Hepatocyte (in vitro differentiated cells): Measurements from ENCODE around the gene OR13C5.

Experiments used
- CTCF ChIP-seq: fragments of 200-600 bp; sonication (generic); IDR thresholded peaks from 2 replicates; pipeline ENCODE4 v1.5.1; 2016; ENCODE audit warnings: antibody characterized with exemption, mild to moderate bottlenecking; ENCODE audit not compliant: poor library complexity
- EZH2 ChIP-seq: fragments of 200-600 bp; sonication (generic); IDR thresholded peaks from 2 replicates; pipeline ENCODE4 v1.6.1; 2016; ENCODE audit warnings: antibody characterized with exemption, mild to moderate bottlenecking, borderline replicate concordance
- EZH2phosphoT487 ChIP-seq: fragments of 200-600 bp; sonication (generic); IDR thresholded peaks from one replicate; pipeline ENCODE4 v1.6.1; 2018; ENCODE audit warnings: antibody characterized with exemption, mild to moderate bottlenecking, low read depth, moderate library complexity; ENCODE audit not compliant: unreplicated experiment, severe bottlenecking

DNA sequence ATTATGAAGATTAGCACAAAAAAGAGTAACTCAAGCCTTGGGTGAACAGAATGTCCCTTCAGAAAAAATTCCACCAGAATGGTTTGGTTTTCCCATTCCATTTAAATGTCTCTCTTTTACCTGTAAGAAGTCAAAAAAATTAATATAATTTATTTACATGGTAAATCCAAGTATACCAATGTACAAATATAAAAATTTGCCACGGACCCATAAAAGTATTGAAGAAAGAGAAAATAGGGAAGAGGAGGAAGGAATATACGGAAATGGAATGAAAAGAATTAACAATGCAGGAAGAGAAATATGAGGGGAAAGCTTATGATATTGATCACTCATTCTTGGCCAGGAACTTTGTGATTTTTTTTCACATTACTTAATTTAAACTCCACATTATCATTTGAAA, 18.9 kb upstream of the OR13C5 start, which contains the start of gene OR13C9:
- TF ChIP-seq CTCF (no peak), EZH2 (no peak), EZH2phosphoT487 (no peak)
